Measurements from ENCODE around the gene ARL8A.
"Not testable (repeated sequence)": the region's sequence is repeated elsewhere in the genome, so short reads cannot be mapped to it uniquely, and the experiment has no call there.

The ARL8A gene

GRCh38 chr1:202171292-202172014, 26.9 kb upstream of the ARL8A start:
- H3K9ac ChIP-seq (ENCODE audit: low read length): no peak overlapping the region
- H3K36me3 ChIP-seq (ENCODE audit: control insufficient read depth, insufficient read depth, low read length): no peaks in the 10 kb centered on the region
- no peak overlapping the region for H3K4me3 ChIP-seq (ENCODE audit: low read depth, low read length)
- H3K27me3 ChIP-seq (ENCODE audit: control insufficient read depth, insufficient read depth, low read length): no peaks in the 10 kb centered on the region
- no peaks in the 10 kb centered on the region for H3K4me1 ChIP-seq (ENCODE audit: control insufficient read depth, insufficient read depth, low read length)
- H3K9me3 ChIP-seq (ENCODE audit: control insufficient read depth, insufficient read depth, low read depth, low read length): no peaks in the 10 kb centered on the region
- no peak overlapping the region for H3K27ac ChIP-seq (ENCODE audit: low read depth, low read length)

GRCh38 chr1:202170726-202171125, 26.2 kb upstream of the ARL8A start:
- no peak overlapping the region for H3K27ac ChIP-seq (ENCODE audit: low read depth, low read length)
- H3K9me3 ChIP-seq (ENCODE audit: control insufficient read depth, insufficient read depth, low read depth, low read length): no peaks in the 10 kb centered on the region
- no peaks in the 10 kb centered on the region for H3K27me3 ChIP-seq (ENCODE audit: control insufficient read depth, insufficient read depth, low read length)
- H3K4me1 ChIP-seq (ENCODE audit: control insufficient read depth, insufficient read depth, low read length): peaks cover 6% of the 10 kb centered on the region
- no peak overlapping the region for H3K9ac ChIP-seq (ENCODE audit: low read length)
- H3K4me3 ChIP-seq (ENCODE audit: low read depth, low read length): no peak overlapping the region
- H3K36me3 ChIP-seq (ENCODE audit: control insufficient read depth, insufficient read depth, low read length): no peaks in the 10 kb centered on the region

- Histone ChIP-seq H3K9ac (ENCODE audit: low read length) (no peak overlapping the region), H3K27me3 (ENCODE audit: control insufficient read depth, insufficient read depth, low read length) (no peaks in the 10 kb centered on the region), H3K9me3 (ENCODE audit: control insufficient read depth, insufficient read depth, low read depth, low read length) (no peaks in the 10 kb centered on the region), H3K4me1 (ENCODE audit: control insufficient read depth, insufficient read depth, low read length) (peaks cover 11% of the 10 kb centered on the region), H3K36me3 (ENCODE audit: control insufficient read depth, insufficient read depth, low read length) (no peaks in the 10 kb centered on the region), H3K27ac (ENCODE audit: low read depth, low read length) (no peak overlapping the region), H3K4me3 (ENCODE audit: low read depth, low read length) (no peak overlapping the region)
Measured at GRCh38 chr1:202168861-202169260, 24.3 kb upstream of the ARL8A start.

- H3K4me1 ChIP-seq (ENCODE audit: control insufficient read depth, insufficient read depth, low read length): peaks cover 20% of the 10 kb centered on the region
- H3K9me3 ChIP-seq (ENCODE audit: control insufficient read depth, insufficient read depth, low read depth, low read length): no peaks in the 10 kb centered on the region
- H3K9ac ChIP-seq (ENCODE audit: low read length): no peak overlapping the region
- no peaks in the 10 kb centered on the region for H3K27me3 ChIP-seq (ENCODE audit: control insufficient read depth, insufficient read depth, low read length)
- H3K4me3 ChIP-seq (ENCODE audit: low read depth, low read length): no peak overlapping the region
- no peak overlapping the region for H3K27ac ChIP-seq (ENCODE audit: low read depth, low read length)
- H3K36me3 ChIP-seq (ENCODE audit: control insufficient read depth, insufficient read depth, low read length): no peaks in the 10 kb centered on the region
Measured at GRCh38 chr1:202167708-202168415, 23.3 kb upstream of the ARL8A start.

GRCh38 chr1:202167054-202167453, 22.5 kb upstream of the ARL8A start:
- H3K9me3 ChIP-seq (ENCODE audit: control insufficient read depth, insufficient read depth, low read depth, low read length); H3K27me3 ChIP-seq (ENCODE audit: control insufficient read depth, insufficient read depth, low read length); H3K27ac ChIP-seq (ENCODE audit: low read depth, low read length); H3K36me3 ChIP-seq (ENCODE audit: control insufficient read depth, insufficient read depth, low read length); H3K4me3 ChIP-seq (ENCODE audit: low read depth, low read length); H3K9ac ChIP-seq (ENCODE audit: low read length): not testable (repeated sequence)
- H3K4me1 ChIP-seq (ENCODE audit: control insufficient read depth, insufficient read depth, low read length): peaks cover 28% of the 10 kb centered on the region

- Histone ChIP-seq H3K4me3 (ENCODE audit: low read depth, low read length) (no peak overlapping the region), H3K9ac (ENCODE audit: low read length) (no peak overlapping the region), H3K27me3 (ENCODE audit: control insufficient read depth, insufficient read depth, low read length) (no peaks in the 10 kb centered on the region), H3K36me3 (ENCODE audit: control insufficient read depth, insufficient read depth, low read length) (no peaks in the 10 kb centered on the region), H3K9me3 (ENCODE audit: control insufficient read depth, insufficient read depth, low read depth, low read length) (no peaks in the 10 kb centered on the region), H3K27ac (ENCODE audit: low read depth, low read length) (no peak overlapping the region), H3K4me1 (ENCODE audit: control insufficient read depth, insufficient read depth, low read length) (peaks cover 32% of the 10 kb centered on the region)
Measured at GRCh38 chr1:202165942-202166843, 21.7 kb upstream of the ARL8A start.

- H3K27me3 ChIP-seq (ENCODE audit: control insufficient read depth, insufficient read depth, low read length): no peaks in the 10 kb centered on the region
- no peaks in the 10 kb centered on the region for H3K9me3 ChIP-seq (ENCODE audit: control insufficient read depth, insufficient read depth, low read depth, low read length)
- peaks cover 39% of the 10 kb centered on the region for H3K4me1 ChIP-seq (ENCODE audit: control insufficient read depth, insufficient read depth, low read length)
- H3K27ac ChIP-seq (ENCODE audit: low read depth, low read length): no peak overlapping the region
- no peaks in the 10 kb centered on the region for H3K36me3 ChIP-seq (ENCODE audit: control insufficient read depth, insufficient read depth, low read length)
- H3K9ac ChIP-seq (ENCODE audit: low read length): no peak overlapping the region
- no peak overlapping the region for H3K4me3 ChIP-seq (ENCODE audit: low read depth, low read length)
Measured at GRCh38 chr1:202165267-202165941, 20.9 kb upstream of the ARL8A start.

- no peaks in the 10 kb centered on the region for H3K36me3 ChIP-seq (ENCODE audit: control insufficient read depth, insufficient read depth, low read length)
- no peak overlapping the region for H3K27ac ChIP-seq (ENCODE audit: low read depth, low read length)
- H3K9ac ChIP-seq (ENCODE audit: low read length): no peak overlapping the region
- peaks cover 48% of the 10 kb centered on the region for H3K4me1 ChIP-seq (ENCODE audit: control insufficient read depth, insufficient read depth, low read length)
- H3K9me3 ChIP-seq (ENCODE audit: control insufficient read depth, insufficient read depth, low read depth, low read length): no peaks in the 10 kb centered on the region
- no peak overlapping the region for H3K4me3 ChIP-seq (ENCODE audit: low read depth, low read length)
- no peaks in the 10 kb centered on the region for H3K27me3 ChIP-seq (ENCODE audit: control insufficient read depth, insufficient read depth, low read length)
Measured at GRCh38 chr1:202164271-202165037, 19.9 kb upstream of the ARL8A start.

- no peaks in the 10 kb centered on the region for H3K36me3 ChIP-seq (ENCODE audit: control insufficient read depth, insufficient read depth, low read length)
- H3K27me3 ChIP-seq (ENCODE audit: control insufficient read depth, insufficient read depth, low read length): no peaks in the 10 kb centered on the region
- peaks cover 56% of the 10 kb centered on the region for H3K4me1 ChIP-seq (ENCODE audit: control insufficient read depth, insufficient read depth, low read length)
- no peak overlapping the region for H3K27ac ChIP-seq (ENCODE audit: low read depth, low read length)
- H3K4me3 ChIP-seq (ENCODE audit: low read depth, low read length): no peak overlapping the region
- no peaks in the 10 kb centered on the region for H3K9me3 ChIP-seq (ENCODE audit: control insufficient read depth, insufficient read depth, low read depth, low read length)
- no peak overlapping the region for H3K9ac ChIP-seq (ENCODE audit: low read length)
Measured at GRCh38 chr1:202163281-202164270, 19.0 kb upstream of the ARL8A start.
